HG03342 (cell line): ENCODE measurements around the gene SRRT.
"Not testable (repeated sequence)": the region's sequence is repeated elsewhere in the genome, so short reads cannot be mapped to it uniquely, and the experiment has no call there.

Source experiments
- ATAC-seq: cut with Tn5 transposase; IDR thresholded peaks from one replicate; pipeline ENCODE4 v1.9.1; 2021; ENCODE audit warnings: mild to moderate bottlenecking, moderate library complexity; ENCODE audit not compliant: unreplicated experiment

Gene SRRT

GRCh38 chr7:100893318-100893895 lies 18.5 kb downstream of the SRRT start:
- no peak for ATAC-seq

GRCh38 chr7:100893910-100894721 lies 19.2 kb downstream of the SRRT start:
- ATAC-seq = no peak

GRCh38 chr7:100894860-100895700 lies 20.2 kb downstream of the SRRT start:
- no peak for ATAC-seq

GRCh38 chr7:100895701-100895955 lies 20.7 kb downstream of the SRRT start, which contains the start of gene ACHE:
ACHE (minus strand) TSS chr7:100895888; CDS start chr7:100894232, 1,656 bp downstream.
- ATAC-seq = no peak

- no peak for ATAC-seq
Measured at GRCh38 chr7:100895956-100896731, 21.2 kb downstream of the SRRT start.

- ATAC-seq = no peak
Measured at GRCh38 chr7:100896732-100897608, 22.1 kb downstream of the SRRT start.

GRCh38 chr7:100897772-100898454 lies 23.0 kb downstream of the SRRT start:
- no peak for ATAC-seq

GRCh38 chr7:100899432-100899831 lies 24.5 kb downstream of the SRRT start:
- ATAC-seq = no peak

- no peak for ATAC-seq
Measured at GRCh38 chr7:100900978-100901377, 26.1 kb downstream of the SRRT start.

GRCh38 chr7:100901921-100902332 lies 27.0 kb downstream of the SRRT start:
- no peak for ATAC-seq

- ATAC-seq = no peak
Measured at GRCh38 chr7:100902638-100903037, 27.7 kb downstream of the SRRT start.

GRCh38 chr7:100908512-100908911 lies 33.6 kb downstream of the SRRT start:
- no peak for ATAC-seq

GRCh38 chr7:100910443-100910842 lies 35.5 kb downstream of the SRRT start:
- ATAC-seq = not testable (repeated sequence)

- ATAC-seq = no peak
Measured at GRCh38 chr7:100911484-100911883, 36.6 kb downstream of the SRRT start.

GRCh38 chr7:100914208-100914878 lies 39.4 kb downstream of the SRRT start:
- no peak for ATAC-seq

GRCh38 chr7:100914879-100915447 lies 40.1 kb downstream of the SRRT start:
- no peak for ATAC-seq

GRCh38 chr7:100919335-100919734 lies 44.4 kb downstream of the SRRT start:
- ATAC-seq = not testable (repeated sequence)

- ATAC-seq = not testable (repeated sequence)
Measured at GRCh38 chr7:100919779-100920437, 45.0 kb downstream of the SRRT start.
